ENCODE data around the gene CALB2. TPM values are rescaled to one million over a fixed set of nuclear protein-coding genes. Genes with fewer than 3 reads are reported as not detected.

The CALB2 gene
- total RNA-seq, 1 donor from 2014 or later: not detected

DNA sequence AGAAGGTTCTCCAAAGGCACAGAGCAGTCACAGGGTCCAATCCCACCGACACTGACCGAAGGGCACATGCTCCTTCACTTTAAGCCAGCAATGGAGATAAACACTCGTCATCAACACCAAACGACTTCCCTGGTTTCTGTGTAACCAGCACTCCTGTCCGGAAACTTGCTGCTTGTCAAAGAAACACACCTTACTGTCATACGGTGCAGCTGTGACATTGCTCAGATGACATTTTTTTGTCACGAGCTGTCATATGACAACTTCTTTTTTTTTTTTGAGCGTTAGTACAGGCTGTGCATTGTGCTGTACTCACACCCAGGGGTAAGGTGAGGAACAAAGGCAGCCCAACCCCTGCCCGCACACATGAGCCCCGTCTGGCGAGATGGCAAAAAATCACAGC, 44.2 kb downstream of the CALB2 start:
- Mint-ChIP-seq H3K36me3 (ENCODE audit: unreplicated experiment) (no peaks in the 10 kb centered on the region), H3K27ac (ENCODE audit: unreplicated experiment) (no peak overlapping the region), H3K27me3 (ENCODE audit: unreplicated experiment) (peaks cover 2% of the 10 kb centered on the region), H3K4me3 (ENCODE audit: unreplicated experiment) (no peak overlapping the region), H3K9me3 (ENCODE audit: unreplicated experiment) (no peaks in the 10 kb centered on the region), H3K4me1 (ENCODE audit: unreplicated experiment) (no peaks in the 10 kb centered on the region)
- DNase-seq (ENCODE audit: extremely low spot score, unreplicated experiment): no peak
- TF ChIP-seq, protein P1, sequence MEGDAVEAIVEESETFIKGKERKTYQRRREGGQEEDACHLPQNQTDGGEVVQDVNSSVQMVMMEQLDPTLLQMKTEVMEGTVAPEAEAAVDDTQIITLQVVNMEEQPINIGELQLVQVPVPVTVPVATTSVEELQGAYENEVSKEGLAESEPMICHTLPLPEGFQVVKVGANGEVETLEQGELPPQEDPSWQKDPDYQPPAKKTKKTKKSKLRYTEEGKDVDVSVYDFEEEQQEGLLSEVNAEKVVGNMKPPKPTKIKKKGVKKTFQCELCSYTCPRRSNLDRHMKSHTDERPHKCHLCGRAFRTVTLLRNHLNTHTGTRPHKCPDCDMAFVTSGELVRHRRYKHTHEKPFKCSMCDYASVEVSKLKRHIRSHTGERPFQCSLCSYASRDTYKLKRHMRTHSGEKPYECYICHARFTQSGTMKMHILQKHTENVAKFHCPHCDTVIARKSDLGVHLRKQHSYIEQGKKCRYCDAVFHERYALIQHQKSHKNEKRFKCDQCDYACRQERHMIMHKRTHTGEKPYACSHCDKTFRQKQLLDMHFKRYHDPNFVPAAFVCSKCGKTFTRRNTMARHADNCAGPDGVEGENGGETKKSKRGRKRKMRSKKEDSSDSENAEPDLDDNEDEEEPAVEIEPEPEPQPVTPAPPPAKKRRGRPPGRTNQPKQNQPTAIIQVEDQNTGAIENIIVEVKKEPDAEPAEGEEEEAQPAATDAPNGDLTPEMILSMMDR (IDR thresholded peaks at IDR 0.05): no peak

DNA sequence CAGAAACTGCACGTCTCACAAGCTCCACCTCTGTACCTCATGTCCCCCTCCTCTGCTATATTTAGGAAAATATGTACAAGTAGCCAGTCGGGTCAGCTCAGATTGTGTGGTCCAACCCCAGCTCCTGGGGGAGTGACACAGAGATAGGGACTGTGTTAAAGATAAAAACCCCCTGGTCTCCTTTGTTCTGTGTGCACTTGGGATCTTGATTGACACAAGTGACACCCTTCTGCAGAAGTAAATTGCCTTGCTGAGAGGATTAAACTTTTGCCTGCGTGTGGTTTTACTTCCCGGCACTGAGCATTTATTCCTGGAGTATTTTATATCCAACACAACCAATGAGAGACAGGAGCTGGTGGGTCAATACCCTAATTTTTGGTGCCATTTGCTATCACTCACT, 45.8 kb downstream of the CALB2 start:
- Mint-ChIP-seq H3K4me3 (ENCODE audit: unreplicated experiment) (no peak overlapping the region), H3K27ac (ENCODE audit: unreplicated experiment) (no peak overlapping the region), H3K27me3 (ENCODE audit: unreplicated experiment) (peaks cover 6% of the 10 kb centered on the region), H3K9me3 (ENCODE audit: unreplicated experiment) (no peaks in the 10 kb centered on the region), H3K4me1 (ENCODE audit: unreplicated experiment) (no peaks in the 10 kb centered on the region), H3K36me3 (ENCODE audit: unreplicated experiment) (no peaks in the 10 kb centered on the region)
- TF ChIP-seq, protein P1 (IDR thresholded peaks at IDR 0.05): no peak
- DNase-seq (ENCODE audit: extremely low spot score, unreplicated experiment): no peak

DNA sequence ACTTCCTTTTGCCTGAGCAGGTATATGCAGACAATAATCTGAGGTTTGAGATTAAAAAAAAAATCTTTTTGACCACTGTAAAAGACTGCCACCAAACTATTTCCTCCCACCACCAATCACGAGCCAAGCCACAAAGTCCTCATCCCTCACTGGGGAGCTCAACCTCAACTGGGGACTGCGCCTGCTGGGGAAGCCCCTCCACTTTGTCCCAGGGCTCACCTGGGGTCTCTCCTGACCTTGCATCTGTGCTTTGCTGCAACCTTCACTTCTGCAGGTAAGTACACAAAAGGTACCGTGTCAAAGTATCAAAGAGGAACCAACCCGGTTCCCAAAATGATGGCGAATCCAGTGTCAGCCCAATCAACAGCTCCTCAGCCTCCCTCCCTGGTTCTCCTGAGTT, 47.8 kb downstream of the CALB2 start:
- peaks cover 12% of the 10 kb centered on the region for H3K27me3 Mint-ChIP-seq (ENCODE audit: unreplicated experiment)
- DNase-seq (ENCODE audit: extremely low spot score, unreplicated experiment): no peak
- no peak overlapping the region for H3K27ac Mint-ChIP-seq (ENCODE audit: unreplicated experiment)
- H3K9me3 Mint-ChIP-seq (ENCODE audit: unreplicated experiment): no peaks in the 10 kb centered on the region
- no peaks in the 10 kb centered on the region for H3K4me1 Mint-ChIP-seq (ENCODE audit: unreplicated experiment)
- H3K36me3 Mint-ChIP-seq (ENCODE audit: unreplicated experiment): no peaks in the 10 kb centered on the region
- TF ChIP-seq, protein P1 (IDR thresholded peaks at IDR 0.05): no peak
- H3K4me3 Mint-ChIP-seq (ENCODE audit: unreplicated experiment): no peak overlapping the region

DNA sequence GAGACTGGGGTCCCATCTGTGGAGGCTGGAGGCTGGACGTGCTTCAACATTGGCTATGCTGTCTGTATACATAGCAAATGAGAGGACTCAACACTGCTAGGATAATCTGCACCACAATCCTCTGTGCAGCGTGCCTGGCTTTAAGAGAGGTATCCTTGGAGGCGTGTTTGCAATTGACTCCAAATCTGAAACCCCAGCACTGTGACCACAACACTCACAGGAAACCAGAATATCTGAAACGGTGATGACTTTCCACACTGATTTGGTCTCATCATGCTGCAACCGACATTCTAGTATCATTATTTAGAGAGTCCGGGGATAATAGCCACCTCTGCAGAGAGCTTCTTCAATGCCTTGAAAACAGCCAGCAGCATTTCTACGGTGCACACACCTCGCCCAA, 48.2 kb downstream of the CALB2 start:
- Mint-ChIP-seq H3K36me3 (ENCODE audit: unreplicated experiment) (no peaks in the 10 kb centered on the region), H3K27me3 (ENCODE audit: unreplicated experiment) (peaks cover 15% of the 10 kb centered on the region), H3K27ac (ENCODE audit: unreplicated experiment) (no peak overlapping the region), H3K4me1 (ENCODE audit: unreplicated experiment) (no peaks in the 10 kb centered on the region), H3K4me3 (ENCODE audit: unreplicated experiment) (no peak overlapping the region), H3K9me3 (ENCODE audit: unreplicated experiment) (no peaks in the 10 kb centered on the region)
- DNase-seq (ENCODE audit: extremely low spot score, unreplicated experiment): no peak
- TF ChIP-seq, protein P1 (IDR thresholded peaks at IDR 0.05): no peak

DNA sequence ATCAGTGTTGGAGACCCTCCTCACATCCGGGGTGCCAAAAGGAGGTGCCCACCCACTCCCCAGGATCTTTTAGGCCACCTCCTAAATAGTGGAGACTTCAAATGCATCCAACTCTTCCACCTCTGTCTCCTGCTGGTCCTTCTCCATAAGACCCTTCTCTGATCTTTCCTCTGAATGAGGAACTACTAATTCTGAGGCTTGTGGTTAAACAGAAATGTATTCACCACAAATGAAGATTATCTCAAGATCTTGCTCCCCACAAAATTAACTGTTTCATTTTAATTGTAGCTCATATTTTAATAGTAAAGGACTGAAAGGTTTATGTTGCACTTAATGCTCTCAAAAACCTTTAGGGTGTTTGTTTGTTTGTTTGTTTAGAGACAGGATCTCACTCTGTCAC, 49.2 kb downstream of the CALB2 start:
- Mint-ChIP-seq H3K27me3 (ENCODE audit: unreplicated experiment) (peaks cover 16% of the 10 kb centered on the region), H3K4me1 (ENCODE audit: unreplicated experiment) (no peaks in the 10 kb centered on the region), H3K9me3 (ENCODE audit: unreplicated experiment) (no peaks in the 10 kb centered on the region)

More for the DNA sequence above, 49.2 kb downstream of the CALB2 start:
- no peak overlapping the region for H3K27ac Mint-ChIP-seq (ENCODE audit: unreplicated experiment)
- H3K4me3 Mint-ChIP-seq (ENCODE audit: unreplicated experiment): no peak overlapping the region
- H3K36me3 Mint-ChIP-seq (ENCODE audit: unreplicated experiment): no peaks in the 10 kb centered on the region
- DNase-seq (ENCODE audit: extremely low spot score, unreplicated experiment): no peak
- TF ChIP-seq, protein P1 (IDR thresholded peaks at IDR 0.05): no peak

Data from osteocyte (in vitro differentiated cells).